MM.1S (cell line): ENCODE data around the gene TMEM17.

Experiments used
- CTCF ChIP-seq: fragments of 300-600 bp; sonication (generic); IDR thresholded peaks from 2 replicates; pipeline ENCODE4 v1.5.1; 2016; ENCODE audit warnings: antibody characterized with exemption, low read length, mixed read lengths
- EZH2 ChIP-seq: fragments of 300-600 bp; sonication (generic); optimal IDR thresholded peaks from 2 replicates; pipeline ENCODE3; 2017; ENCODE audit warnings: low read depth, mild to moderate bottlenecking, antibody characterized with exemption, low read length, mixed read lengths
- EZH2phosphoT487 ChIP-seq: fragments of 300-600 bp; sonication (generic); IDR thresholded peaks from 2 replicates; pipeline ENCODE4 v1.6.1; 2018; ENCODE audit warnings: antibody characterized with exemption, low read length

GRCh38 chr2:62479917-62480316, 26.1 kb downstream of the TMEM17 start:
- TF ChIP-seq EZH2: no peak
- TF ChIP-seq EZH2phosphoT487: no peak
- no peak for TF ChIP-seq CTCF
